Mesendoderm (in vitro differentiated cells): ENCODE data around the gene PKP3.
"Not testable (repeated sequence)": the region's sequence is repeated elsewhere in the genome, so short reads cannot be mapped to it uniquely, and the experiment has no call there.

Source experiments
- DNase-seq: peaks from one replicate; pipeline ENCODE4 v3.0.0; 2013
- H2AK5ac ChIP-seq: 2 replicates; pipeline ENCODE4 v1.6.1; 2013; ENCODE audit warnings: low read length, inconsistent platforms
- H2BK120ac ChIP-seq: 2 replicates; pipeline ENCODE4 v1.6.1; 2013; ENCODE audit warnings: low read depth, mild to moderate bottlenecking, low read length, moderate library complexity, mixed read lengths
- H2BK15ac ChIP-seq: replicated peaks from 2 replicates; pipeline ENCODE4 v1.6.1; 2013; ENCODE audit warnings: low read depth, mild to moderate bottlenecking, moderate library complexity
- H2BK5ac ChIP-seq: 2 replicates; pipeline ENCODE4 v1.6.1; 2013; ENCODE audit warnings: low read length, inconsistent platforms
- H3K18ac ChIP-seq: 2 replicates; pipeline ENCODE4 v1.6.1; 2013; ENCODE audit warnings: mild to moderate bottlenecking, low read length, mixed read lengths
- H3K23ac ChIP-seq: one replicate; pipeline ENCODE4 v1.6.1; 2013; ENCODE audit warnings: low read length
- H3K27ac ChIP-seq: 2 replicates; pipeline ENCODE4 v1.5.1; 2013; ENCODE audit warnings: low read depth, mild to moderate bottlenecking, inconsistent platforms, low read length, moderate library complexity
- H3K27me3 ChIP-seq: 2 replicates; pipeline ENCODE4 v1.6.1; 2013; ENCODE audit warnings: low read length, control low read depth, mild to moderate bottlenecking, inconsistent platforms; ENCODE audit not compliant: insufficient read depth, poor library complexity
- H3K36me3 ChIP-seq: 2 replicates; pipeline ENCODE4 v1.6.1; 2013; ENCODE audit warnings: low read length, inconsistent platforms; ENCODE audit not compliant: control insufficient read depth, insufficient read depth
- H3K4ac ChIP-seq: one replicate; pipeline ENCODE4 v1.6.1; 2013; ENCODE audit warnings: low read depth, mild to moderate bottlenecking, low read length, moderate library complexity
- H3K4me1 ChIP-seq: 2 replicates; pipeline ENCODE4 v1.6.1; 2013; ENCODE audit warnings: low read depth, low read length, inconsistent platforms; ENCODE audit not compliant: control insufficient read depth
- H3K4me2 ChIP-seq: 2 replicates; pipeline ENCODE4 v1.6.1; 2013; ENCODE audit warnings: low read length
- H3K4me3 ChIP-seq: 2 replicates; pipeline ENCODE4 v1.5.1; 2013; ENCODE audit warnings: mild to moderate bottlenecking, low read length
- H3K56ac ChIP-seq: one replicate; pipeline ENCODE4 v1.6.1; 2013; ENCODE audit warnings: low read length
- H3K79me1 ChIP-seq: 2 replicates; pipeline ENCODE4 v1.6.1; 2013; ENCODE audit warnings: low read length, inconsistent platforms
- H3K79me2 ChIP-seq: 2 replicates; pipeline ENCODE4 v1.6.1; 2013; ENCODE audit warnings: mild to moderate bottlenecking, low read length; ENCODE audit not compliant: control insufficient read depth, insufficient read depth
- H3K9ac ChIP-seq: 2 replicates; pipeline ENCODE4 v1.6.1; 2013; ENCODE audit warnings: low read length, inconsistent platforms
- H4K5ac ChIP-seq: one replicate; pipeline ENCODE4 v1.6.1; 2013; ENCODE audit warnings: low read length
- H4K8ac ChIP-seq: one replicate; pipeline ENCODE4 v1.6.1; 2013; ENCODE audit warnings: low read depth, mild to moderate bottlenecking, control low read depth, low read length, moderate library complexity
- WGBS: extraction: QIAGEN DNeasy Blood & Tissue Kit; methylation state at CpG from one replicate; pipeline ENCODE4 v1.1.7; 2013; ENCODE audit warnings: low lambda C conversion rate, missing lambda C conversion rate; ENCODE audit not compliant: insufficient coverage; ENCODE audit errors: extremely low coverage; 5-methylcytosine and 5-hydroxymethylcytosine counted together

Gene PKP3

GRCh38 chr11:350033-350722 is 43.8 kb upstream of the PKP3 start:
- H3K27ac ChIP-seq, H2BK15ac ChIP-seq, H3K4ac ChIP-seq, H3K79me1 ChIP-seq, H3K27me3 ChIP-seq, H4K8ac ChIP-seq, H3K23ac ChIP-seq, H3K4me1 ChIP-seq, H4K5ac ChIP-seq, H3K4me3 ChIP-seq, H3K18ac ChIP-seq, H2BK5ac ChIP-seq, H3K36me3 ChIP-seq, H2AK5ac ChIP-seq, H2BK120ac ChIP-seq, DNase-seq, H3K4me2 ChIP-seq, H3K79me2 ChIP-seq: not testable (repeated sequence)
- Histone ChIP-seq H3K56ac (peak overlapping the region; percentile 75), H3K9ac (peak overlapping the region; percentile 19)
- WGBS: no CpG with 5 or more reads among the region's 16 CpGs

GRCh38 chr11:350723-351255 is 43.2 kb upstream of the PKP3 start:
- no CpG with 5 or more reads among the region's 18 CpGs for WGBS
- H3K56ac ChIP-seq: peak overlapping the region; percentile 75
- no peak overlapping the region for H2BK15ac ChIP-seq
- no peak overlapping the region for H3K4me2 ChIP-seq
- H3K36me3 ChIP-seq: no peaks in the 10 kb centered on the region
- no peaks in the 10 kb centered on the region for H3K27me3 ChIP-seq
- H3K4me3 ChIP-seq: no peak overlapping the region
- peaks cover 8% of the 10 kb centered on the region for H3K4me1 ChIP-seq
- peak overlapping the region; percentile 64 for H3K18ac ChIP-seq
- no peak overlapping the region for H4K8ac ChIP-seq
- H3K4ac ChIP-seq: no peak overlapping the region
- H2BK5ac ChIP-seq: no peak overlapping the region
- H3K79me2 ChIP-seq: no peaks in the 10 kb centered on the region
- no peaks in the 10 kb centered on the region for H3K79me1 ChIP-seq
- H3K27ac ChIP-seq: no peak overlapping the region
- no peak overlapping the region for H3K23ac ChIP-seq
- no peak overlapping the region for H4K5ac ChIP-seq
- peak overlapping the region; percentile 66 for H2BK120ac ChIP-seq
- H2AK5ac ChIP-seq: no peak overlapping the region
- peak; percentile 61 for DNase-seq
- H3K9ac ChIP-seq: peak overlapping the region; percentile 19

- Histone ChIP-seq H3K23ac (no peak overlapping the region), H3K36me3 (no peaks in the 10 kb centered on the region)
- DNase-seq: no peak
Measured at GRCh38 chr11:351411-351810, 42.6 kb upstream of the PKP3 start.

DNA sequence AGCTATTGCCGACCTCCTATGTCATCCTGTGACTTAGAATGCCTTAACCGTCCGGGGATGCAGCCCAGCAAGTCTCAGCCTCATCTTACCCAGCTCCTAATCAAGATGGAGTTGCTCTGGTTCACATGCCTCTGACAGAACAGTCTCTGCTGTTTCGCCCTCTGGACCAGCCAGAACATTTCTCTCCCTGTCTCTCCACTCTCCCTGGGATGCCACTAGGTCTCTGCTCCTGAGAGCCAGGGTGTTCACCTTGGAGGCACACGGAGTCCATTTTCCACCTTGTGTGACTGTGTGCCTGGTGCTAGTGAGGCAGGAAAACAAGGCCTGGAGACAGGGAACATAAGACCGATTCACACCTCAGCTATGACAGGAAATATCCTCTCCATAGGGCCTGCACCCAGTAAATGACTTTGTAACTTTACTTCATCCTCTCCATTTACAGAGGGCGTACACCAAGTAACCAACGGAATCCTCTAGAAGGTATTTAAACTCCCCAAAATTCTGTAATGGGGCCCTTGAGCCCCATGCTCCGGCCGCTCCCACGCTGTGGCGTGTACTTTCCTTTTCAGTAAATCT is 41.5 kb upstream of the PKP3 start:
- no peak overlapping the region for H2BK5ac ChIP-seq
- no peak overlapping the region for H4K8ac ChIP-seq
- no peaks in the 10 kb centered on the region for H3K79me2 ChIP-seq
- H3K18ac ChIP-seq: no peak overlapping the region
- H3K56ac ChIP-seq: peak overlapping the region; percentile 12
- no peak overlapping the region for H3K4ac ChIP-seq
- H3K4me3 ChIP-seq: no peak overlapping the region
- peaks cover 8% of the 10 kb centered on the region for H3K4me1 ChIP-seq
- H3K36me3 ChIP-seq: no peaks in the 10 kb centered on the region
- DNase-seq: no peak
- H3K9ac ChIP-seq: no peak overlapping the region
- WGBS: no CpG with 5 or more reads among the region's 12 CpGs
- H4K5ac ChIP-seq: no peak overlapping the region
- H2BK15ac ChIP-seq: no peak overlapping the region
- no peak overlapping the region for H2BK120ac ChIP-seq
- H2AK5ac ChIP-seq: no peak overlapping the region
- H3K27ac ChIP-seq: no peak overlapping the region
- H3K4me2 ChIP-seq: no peak overlapping the region
- H3K23ac ChIP-seq: no peak overlapping the region
- H3K27me3 ChIP-seq: no peaks in the 10 kb centered on the region
- no peaks in the 10 kb centered on the region for H3K79me1 ChIP-seq

More at GRCh38 chr11:351411-351810, 42.6 kb upstream of the PKP3 start:
- Histone ChIP-seq H3K4me1 (peaks cover 8% of the 10 kb centered on the region), H3K9ac (no peak overlapping the region), H3K4me2 (no peak overlapping the region), H2BK15ac (no peak overlapping the region), H4K8ac (no peak overlapping the region), H3K27ac (no peak overlapping the region), H2BK5ac (no peak overlapping the region), H3K4me3 (no peak overlapping the region), H2AK5ac (no peak overlapping the region), H3K18ac (peak overlapping the region; percentile 64), H3K27me3 (no peaks in the 10 kb centered on the region), H3K79me2 (no peaks in the 10 kb centered on the region), H3K56ac (peak overlapping the region; percentile 42), H2BK120ac (peak overlapping the region; percentile 66), H3K79me1 (no peaks in the 10 kb centered on the region), H3K4ac (no peak overlapping the region), H4K5ac (no peak overlapping the region)
- WGBS: no CpG with 5 or more reads among the region's 14 CpGs

DNA sequence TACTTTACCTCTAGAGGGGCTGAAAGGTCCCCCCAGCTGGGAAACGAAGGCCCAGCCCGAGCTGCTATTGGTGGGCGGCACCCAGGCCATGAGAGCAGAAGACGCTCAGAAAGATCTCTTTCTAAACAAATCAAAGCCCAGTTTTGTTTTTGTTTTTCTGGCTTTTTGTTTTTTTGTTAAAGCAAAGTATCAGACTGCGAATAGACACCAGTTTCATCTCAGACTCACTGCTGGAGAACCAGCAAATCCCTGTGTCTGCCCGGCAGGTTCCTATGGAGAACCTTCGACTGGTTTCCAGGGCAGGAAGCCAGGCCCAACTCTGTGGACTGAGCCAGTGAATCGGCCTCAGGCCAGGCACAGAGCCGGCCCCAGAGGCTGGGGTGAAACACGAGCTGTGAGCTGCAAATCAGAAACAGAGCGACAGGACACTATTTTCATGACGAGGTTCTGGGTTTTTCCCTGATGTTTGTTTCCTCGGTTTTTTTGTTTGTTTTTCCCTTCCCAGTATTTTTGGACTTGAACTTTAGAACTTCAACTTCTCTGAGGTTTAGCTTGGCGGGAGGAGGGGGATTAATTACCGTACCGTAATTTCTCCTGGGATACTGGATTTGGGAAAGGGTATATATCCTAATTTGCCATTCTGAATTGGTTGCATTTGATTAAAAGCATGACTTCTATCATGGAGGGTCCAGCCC is 40.7 kb upstream of the PKP3 start:
- no peak overlapping the region for H2BK120ac ChIP-seq
- H4K8ac ChIP-seq: no peak overlapping the region
- no CpG with 5 or more reads among the region's 16 CpGs for WGBS
- no peak overlapping the region for H2BK15ac ChIP-seq
- H2AK5ac ChIP-seq: no peak overlapping the region
- H2BK5ac ChIP-seq: no peak overlapping the region
- no peak overlapping the region for H3K4ac ChIP-seq
- no peak overlapping the region for H3K4me2 ChIP-seq
- no peaks in the 10 kb centered on the region for H3K36me3 ChIP-seq
- H3K4me1 ChIP-seq: peaks cover 8% of the 10 kb centered on the region
- H3K27ac ChIP-seq: no peak overlapping the region
- peak; percentile 57 for DNase-seq
- no peak overlapping the region for H3K56ac ChIP-seq
- no peak overlapping the region for H3K23ac ChIP-seq
- no peak overlapping the region for H3K4me3 ChIP-seq
- H3K27me3 ChIP-seq: no peaks in the 10 kb centered on the region
- no peak overlapping the region for H3K9ac ChIP-seq
- no peak overlapping the region for H3K18ac ChIP-seq
- no peaks in the 10 kb centered on the region for H3K79me2 ChIP-seq
- no peaks in the 10 kb centered on the region for H3K79me1 ChIP-seq
- no peak overlapping the region for H4K5ac ChIP-seq
